Ovary (tissue), 9 donors: Measurements from ENCODE around the gene TMEM54. TPM values are rescaled to one million over a fixed set of nuclear protein-coding genes. Genes with fewer than 3 reads are reported as not detected.

Source experiments
- DNase-seq, 5 donors: peaks; one replicate each; pipeline ENCODE4 v3.0.0-alpha.2; 2019 to 2020
- H3K27ac ChIP-seq, 2 donors: fragments of 200-600 bp; one replicate each; pipeline versions ENCODE4 v1.5.1 to v1.8.0; 2019 to 2022
- H3K27me3 ChIP-seq: fragments of 200-600 bp; one replicate; pipeline ENCODE4 v1.8.0; 2022
- H3K36me3 ChIP-seq: fragments of 200-600 bp; sonication (generic); one replicate; pipeline ENCODE4 v1.5.1; 2019
- H3K4me1 ChIP-seq: one replicate; pipeline ENCODE4 v1.8.1; 2013; ENCODE audit warnings: mild to moderate bottlenecking, moderate library complexity; ENCODE audit not compliant: insufficient read depth
- H3K4me3 ChIP-seq: fragments of 200-600 bp; sonication (generic); one replicate; pipeline ENCODE4 v1.5.1; 2017
- H3K9me3 ChIP-seq, 2 donors: fragments of 200-600 bp in 1 of 2; sonication (generic) in 1 of 2; one replicate each; pipeline versions ENCODE4 v1.5.1 to v1.8.1; 2013 to 2019; ENCODE audit warnings: mild to moderate bottlenecking in 1 of 2, moderate library complexity in 1 of 2
- EP300 ChIP-seq: sonication (generic); formaldehyde crosslinking; IDR thresholded peaks from one replicate; pipeline ENCODE4 v1.6.1; 2017; ENCODE audit warnings: antibody characterized with exemption
- POLR2A ChIP-seq: fragments of 450-650 bp; IDR thresholded peaks from one replicate; pipeline ENCODE4 v1.6.1; 2017; ENCODE audit warnings: antibody characterized with exemption, mild to moderate bottlenecking, moderate library complexity
- WGBS, 3 donors: extraction: QIAGEN DNeasy Blood & Tissue Kit in 1 of 3; methylation state at CpG; one replicate each; pipeline versions ENCODE4 v1.1.5 to v1.1.7; 2013 to 2017; 5-methylcytosine and 5-hydroxymethylcytosine counted together
- intact Hi-C, 4 donors: fragments of 100-400 bp; cut with DNase I; formaldehyde crosslinking; loops; one replicate each; pipeline versions ENCODE4 v1.11.0 to v1.15.1; 2022 to 2023
- polyA plus RNA-seq, 2 donors: library from polyadenylated mRNA; stranded (reverse); fragments of 200-250 nt in 1 of 2; fragments of 350-450 nt in 1 of 2; fragmentation: Illumina TruSeq in 1 of 2; extraction: RNeasy Lipid Tissue Mini Kit (QIAGEN cat#74804) in 1 of 2; gene quantifications; one replicate each; pipeline ENCODE4 v1.2.3, GENCODE V29; 2013 to 2014
- total RNA-seq, 7 donors: library from RNA; depleted of rRNA in 2 of 7; stranded (reverse); fragments of >200 nt in 2 of 7; fragmentation: NEBNext Ultra II Directional in 3 of 7; extraction: Animal tissue kit (Norgen Biotek cat#: 25700) in 3 of 7; gene quantifications; one replicate each; pipeline versions ENCODE4 v1.1.0 to v1.2.4, GENCODE V29; 2016 to 2023
- TF ChIP-seq, protein P1 (sequence below), 3 donors: fragments of 450-650 bp in 2 of 3; fragments of 200-600 bp in 1 of 3; IDR thresholded peaks; one replicate each; pipeline versions ENCODE4 v1.5.1 to v1.8.0; 2016 to 2022; ENCODE audit warnings: antibody characterized with exemption in 3 of 3, mild to moderate bottlenecking in 1 of 3
- donor health status: DM: no; HTN: no; CAD: no; lungs with moderate emphysema.
- donor health status: DM: no; HTN: no; CAD: no.
- donor health status: Bipolar disorder and iron deficiency.
- donor health status: DM: yes; HTN: yes; CAD: no.
- donor health status: DM: no; HTN: no; CAD: no.
- donor health status: DM: yes; HTN: yes; CAD: no.

TMEM54 gene
- total and polyA plus RNA-seq, 9 donors, result 0.85 to 64.0 (median 23.3) TPM

DNA sequence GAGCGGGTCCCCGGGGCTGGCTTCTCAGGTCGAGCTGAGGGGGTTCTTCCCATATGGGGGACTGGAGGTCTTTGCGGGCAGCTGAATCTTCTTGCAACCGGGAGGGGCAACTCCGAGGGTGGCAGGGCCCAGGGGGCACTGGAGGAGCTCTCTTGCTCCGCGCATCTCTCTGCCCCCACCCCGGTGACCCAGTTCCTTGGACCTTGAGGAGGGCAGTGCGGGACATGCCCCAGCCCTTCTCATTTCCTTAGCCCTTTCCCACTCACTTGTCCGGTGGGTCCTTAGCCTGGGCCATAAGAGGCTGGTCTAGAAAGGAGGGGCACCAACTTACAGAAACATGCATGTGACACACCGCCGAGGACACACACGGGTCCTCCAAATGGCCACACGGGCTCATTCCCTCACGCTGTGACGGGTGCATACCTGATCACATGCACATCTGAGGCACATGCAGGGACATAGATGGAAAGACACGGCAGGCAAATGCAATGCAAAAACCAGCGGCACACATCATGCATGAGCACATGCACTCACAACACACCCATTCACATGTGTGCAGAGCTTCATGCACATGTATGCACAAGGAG, 14.3 kb downstream of the TMEM54 start:
- intact Hi-C loops, result no loop called here
- DNase-seq, result no peak
- Histone ChIP-seq H3K36me3 (no peaks in the 10 kb centered on the region), H3K27me3 (no peaks in the 10 kb centered on the region), H3K4me1 (no peaks in the 10 kb centered on the region), H3K4me3 (no peak overlapping the region), H3K27ac (no peak overlapping the region), H3K9me3 (no peaks in the 10 kb centered on the region)
- TF ChIP-seq POLR2A (no peak), EP300 (no peak)
- TF ChIP-seq, protein P1, sequence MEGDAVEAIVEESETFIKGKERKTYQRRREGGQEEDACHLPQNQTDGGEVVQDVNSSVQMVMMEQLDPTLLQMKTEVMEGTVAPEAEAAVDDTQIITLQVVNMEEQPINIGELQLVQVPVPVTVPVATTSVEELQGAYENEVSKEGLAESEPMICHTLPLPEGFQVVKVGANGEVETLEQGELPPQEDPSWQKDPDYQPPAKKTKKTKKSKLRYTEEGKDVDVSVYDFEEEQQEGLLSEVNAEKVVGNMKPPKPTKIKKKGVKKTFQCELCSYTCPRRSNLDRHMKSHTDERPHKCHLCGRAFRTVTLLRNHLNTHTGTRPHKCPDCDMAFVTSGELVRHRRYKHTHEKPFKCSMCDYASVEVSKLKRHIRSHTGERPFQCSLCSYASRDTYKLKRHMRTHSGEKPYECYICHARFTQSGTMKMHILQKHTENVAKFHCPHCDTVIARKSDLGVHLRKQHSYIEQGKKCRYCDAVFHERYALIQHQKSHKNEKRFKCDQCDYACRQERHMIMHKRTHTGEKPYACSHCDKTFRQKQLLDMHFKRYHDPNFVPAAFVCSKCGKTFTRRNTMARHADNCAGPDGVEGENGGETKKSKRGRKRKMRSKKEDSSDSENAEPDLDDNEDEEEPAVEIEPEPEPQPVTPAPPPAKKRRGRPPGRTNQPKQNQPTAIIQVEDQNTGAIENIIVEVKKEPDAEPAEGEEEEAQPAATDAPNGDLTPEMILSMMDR (IDR thresholded peaks at IDR 0.05), result no peak
- 38 to 44% (median 44%) methylated on average over 18 to 19 of the region's 19 CpGs for WGBS, 3 donors

GRCh38 chr1:32886004-32886827, 15.0 kb downstream of the TMEM54 start, which contains the start of gene HPCA:
Gene HPCA, plus strand, starts transcription at chr1:32886491. Its CDS starts 2,408 bp downstream, at chr1:32888899.
- DNase-seq, result peak in 4 of 5 donors; percentile 44 to 80 (median 70)
- no peaks in the 10 kb centered on the region for H3K36me3 ChIP-seq
- H3K4me3 ChIP-seq, result no peak within 1 kb of the TSS
- TF ChIP-seq, protein P1 (IDR thresholded peaks at IDR 0.05), result no peak
- TF ChIP-seq POLR2A (no peak), EP300 (no peak)
- no peaks in the 10 kb centered on the region for H3K4me1 ChIP-seq
- intact Hi-C loops, result no loop called here
- H3K27me3 ChIP-seq, result no peaks in the 10 kb centered on the region
- WGBS, 3 donors, result 1 to 5% (median 1%) methylated on average over 22 to 79 of the region's 79 CpGs
- H3K27ac ChIP-seq, result no peak within 1 kb of the TSS
- no peaks in the 10 kb centered on the region for H3K9me3 ChIP-seq

- H3K36me3 ChIP-seq, result no peaks in the 10 kb centered on the region
- 6 to 10% (median 6%) methylated on average over 8 of the region's 8 CpGs for WGBS, 3 donors
- TF ChIP-seq EP300, result no peak
- TF ChIP-seq, protein P1 (IDR thresholded peaks at IDR 0.05), result no peak
- TF ChIP-seq POLR2A, result no peak
- H3K27me3 ChIP-seq, result no peaks in the 10 kb centered on the region
- no peaks in the 10 kb centered on the region for H3K4me1 ChIP-seq
- intact Hi-C loops, result no loop called here
- DNase-seq, result no peak
- no peak overlapping the region for H3K4me3 ChIP-seq
- no peak overlapping the region for H3K27ac ChIP-seq
- H3K9me3 ChIP-seq, result no peaks in the 10 kb centered on the region
Measured at GRCh38 chr1:32885676-32886003, 15.5 kb downstream of the TMEM54 start.

DNA sequence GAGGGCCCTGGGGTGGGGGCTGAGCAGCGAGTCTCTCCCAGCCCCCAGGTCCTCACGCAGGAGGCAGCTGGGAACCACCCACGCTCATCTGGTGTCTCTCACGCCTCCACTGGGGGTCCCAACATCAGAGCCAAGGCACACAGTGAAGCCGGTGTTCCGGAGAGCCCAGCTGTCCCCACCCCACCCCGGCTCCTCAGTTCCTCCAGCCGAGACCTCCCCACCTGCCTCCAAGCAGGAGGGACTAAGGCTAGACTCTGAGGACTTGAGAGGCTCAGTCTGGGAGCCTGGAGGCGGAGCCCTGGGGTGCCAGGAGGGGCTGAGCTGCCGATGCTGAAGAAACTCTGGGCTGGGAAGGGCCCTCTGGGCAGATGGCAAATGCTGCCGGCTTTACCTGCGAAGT, 16.5 kb downstream of the TMEM54 start:
- no peak for DNase-seq
- Histone ChIP-seq H3K4me3 (no peak overlapping the region), H3K36me3 (no peaks in the 10 kb centered on the region), H3K4me1 (no peaks in the 10 kb centered on the region), H3K9me3 (no peaks in the 10 kb centered on the region), H3K27me3 (no peaks in the 10 kb centered on the region), H3K27ac (no peak overlapping the region)
- intact Hi-C loops, result no loop called here
- TF ChIP-seq, protein P1 (IDR thresholded peaks at IDR 0.05), result no peak
- TF ChIP-seq EP300, result no peak
- no peak for TF ChIP-seq POLR2A
- 19 to 28% (median 19%) methylated on average over 11 to 12 of the region's 12 CpGs for WGBS, 3 donors
